Astrocyte (in vitro differentiated cells and primary cell): Measurements from ENCODE around the gene PEX11B.

ENCODE experiments used
- CTCF ChIP-seq: IDR thresholded peaks from 2 replicates; pipeline ENCODE4 v1.5.1; 2011; ENCODE audit warnings: low read depth, mild to moderate bottlenecking, inconsistent platforms, low read length, moderate library complexity; ENCODE audit not compliant: insufficient read depth
- EZH2 ChIP-seq: IDR thresholded peaks from 2 replicates; pipeline ENCODE4 v1.6.1; 2012; ENCODE audit warnings: mild to moderate bottlenecking, low read length, inconsistent platforms; ENCODE audit not compliant: insufficient read depth

- no peak for TF ChIP-seq CTCF
- TF ChIP-seq EZH2, result no peak
Measured at GRCh38 chr1:145878724-145879123, 39.8 kb downstream of the PEX11B start.
